ENCODE results near the gene BTG4.

Gene BTG4

GRCh38 chr11:111539426-111540113 is 27.4 kb upstream of the BTG4 start:
- DNase-seq = peak; percentile 16
- in situ Hi-C loops (cut with HindIII; ENCODE audit: low pct_ligation_motif_present, low pct_unique_long_range_greater_than_20kb, low sequenced_read_pairs) = no loop called here

GRCh38 chr11:111538407-111539114 is 26.4 kb upstream of the BTG4 start:
- in situ Hi-C loops (cut with HindIII; ENCODE audit: low pct_ligation_motif_present, low pct_unique_long_range_greater_than_20kb, low sequenced_read_pairs) = no loop called here
- no peak for DNase-seq

GRCh38 chr11:111537336-111537860 is 25.2 kb upstream of the BTG4 start:
- DNase-seq = no peak
- in situ Hi-C loops (cut with HindIII; ENCODE audit: low pct_ligation_motif_present, low pct_unique_long_range_greater_than_20kb, low sequenced_read_pairs) = no loop called here

- no peak for DNase-seq
- in situ Hi-C loops (cut with HindIII; ENCODE audit: low pct_ligation_motif_present, low pct_unique_long_range_greater_than_20kb, low sequenced_read_pairs) = no loop called here
Observed at GRCh38 chr11:111535281-111535680, 23.1 kb upstream of the BTG4 start.

GRCh38 chr11:111532365-111532709 is 20.2 kb upstream of the BTG4 start:
- in situ Hi-C loops (cut with HindIII; ENCODE audit: low pct_ligation_motif_present, low pct_unique_long_range_greater_than_20kb, low sequenced_read_pairs) = no loop called here
- no peak for DNase-seq

GRCh38 chr11:111531687-111532364 is 19.6 kb upstream of the BTG4 start:
- in situ Hi-C loops (cut with HindIII; ENCODE audit: low pct_ligation_motif_present, low pct_unique_long_range_greater_than_20kb, low sequenced_read_pairs) = no loop called here
- peak; percentile 92 for DNase-seq

GRCh38 chr11:111531136-111531535 is 18.9 kb upstream of the BTG4 start:
- no peak for DNase-seq
- in situ Hi-C loops (cut with HindIII; ENCODE audit: low pct_ligation_motif_present, low pct_unique_long_range_greater_than_20kb, low sequenced_read_pairs) = no loop called here

GRCh38 chr11:111530091-111530490 is 17.9 kb upstream of the BTG4 start:
- no peak for DNase-seq
- in situ Hi-C loops (cut with HindIII; ENCODE audit: low pct_ligation_motif_present, low pct_unique_long_range_greater_than_20kb, low sequenced_read_pairs) = no loop called here

- DNase-seq = peak; percentile 32
- in situ Hi-C loops (cut with HindIII; ENCODE audit: low pct_ligation_motif_present, low pct_unique_long_range_greater_than_20kb, low sequenced_read_pairs) = no loop called here
Observed at GRCh38 chr11:111528557-111528956, 16.4 kb upstream of the BTG4 start.

GRCh38 chr11:111527279-111527678 is 15.1 kb upstream of the BTG4 start:
- DNase-seq = no peak
- in situ Hi-C loops (cut with HindIII; ENCODE audit: low pct_ligation_motif_present, low pct_unique_long_range_greater_than_20kb, low sequenced_read_pairs) = no loop called here

- peak; percentile 69 for DNase-seq
- in situ Hi-C loops (cut with HindIII; ENCODE audit: low pct_ligation_motif_present, low pct_unique_long_range_greater_than_20kb, low sequenced_read_pairs) = no loop called here
Observed at GRCh38 chr11:111526501-111526900, 14.3 kb upstream of the BTG4 start.

- no peak for DNase-seq
- in situ Hi-C loops (cut with HindIII; ENCODE audit: low pct_ligation_motif_present, low pct_unique_long_range_greater_than_20kb, low sequenced_read_pairs) = no loop called here
Observed at GRCh38 chr11:111525456-111525855, 13.3 kb upstream of the BTG4 start.

GRCh38 chr11:111524056-111524455 is 11.9 kb upstream of the BTG4 start:
- no peak for DNase-seq
- in situ Hi-C loops (cut with HindIII; ENCODE audit: low pct_ligation_motif_present, low pct_unique_long_range_greater_than_20kb, low sequenced_read_pairs) = no loop called here

- no peak for DNase-seq
- in situ Hi-C loops (cut with HindIII; ENCODE audit: low pct_ligation_motif_present, low pct_unique_long_range_greater_than_20kb, low sequenced_read_pairs) = no loop called here
Observed at GRCh38 chr11:111523343-111523742, 11.2 kb upstream of the BTG4 start.

GRCh38 chr11:111522426-111522825 is 10.2 kb upstream of the BTG4 start:
- in situ Hi-C loops (cut with HindIII; ENCODE audit: low pct_ligation_motif_present, low pct_unique_long_range_greater_than_20kb, low sequenced_read_pairs) = no loop called here
- DNase-seq = no peak

GRCh38 chr11:111521135-111521534 is 8.9 kb upstream of the BTG4 start:
- no peak for DNase-seq
- in situ Hi-C loops (cut with HindIII; ENCODE audit: low pct_ligation_motif_present, low pct_unique_long_range_greater_than_20kb, low sequenced_read_pairs) = no loop called here

- in situ Hi-C loops (cut with HindIII; ENCODE audit: low pct_ligation_motif_present, low pct_unique_long_range_greater_than_20kb, low sequenced_read_pairs) = no loop called here
- peak; percentile 74 for DNase-seq
Observed at GRCh38 chr11:111520560-111520959, 8.4 kb upstream of the BTG4 start.

- in situ Hi-C loops (cut with HindIII; ENCODE audit: low pct_ligation_motif_present, low pct_unique_long_range_greater_than_20kb, low sequenced_read_pairs) = no loop called here
- DNase-seq = no peak
Observed at GRCh38 chr11:111518668-111519067, 6.5 kb upstream of the BTG4 start.

GRCh38 chr11:111515591-111515990 is 3.4 kb upstream of the BTG4 start:
- DNase-seq = no peak
- in situ Hi-C loops (cut with HindIII; ENCODE audit: low pct_ligation_motif_present, low pct_unique_long_range_greater_than_20kb, low sequenced_read_pairs) = no loop called here
